ENCODE results near the gene GHRHR.

GRCh38 chr7:30980751-30981150 lies 17.0 kb downstream of the GHRHR start:
- TF ChIP-seq, protein P1, sequence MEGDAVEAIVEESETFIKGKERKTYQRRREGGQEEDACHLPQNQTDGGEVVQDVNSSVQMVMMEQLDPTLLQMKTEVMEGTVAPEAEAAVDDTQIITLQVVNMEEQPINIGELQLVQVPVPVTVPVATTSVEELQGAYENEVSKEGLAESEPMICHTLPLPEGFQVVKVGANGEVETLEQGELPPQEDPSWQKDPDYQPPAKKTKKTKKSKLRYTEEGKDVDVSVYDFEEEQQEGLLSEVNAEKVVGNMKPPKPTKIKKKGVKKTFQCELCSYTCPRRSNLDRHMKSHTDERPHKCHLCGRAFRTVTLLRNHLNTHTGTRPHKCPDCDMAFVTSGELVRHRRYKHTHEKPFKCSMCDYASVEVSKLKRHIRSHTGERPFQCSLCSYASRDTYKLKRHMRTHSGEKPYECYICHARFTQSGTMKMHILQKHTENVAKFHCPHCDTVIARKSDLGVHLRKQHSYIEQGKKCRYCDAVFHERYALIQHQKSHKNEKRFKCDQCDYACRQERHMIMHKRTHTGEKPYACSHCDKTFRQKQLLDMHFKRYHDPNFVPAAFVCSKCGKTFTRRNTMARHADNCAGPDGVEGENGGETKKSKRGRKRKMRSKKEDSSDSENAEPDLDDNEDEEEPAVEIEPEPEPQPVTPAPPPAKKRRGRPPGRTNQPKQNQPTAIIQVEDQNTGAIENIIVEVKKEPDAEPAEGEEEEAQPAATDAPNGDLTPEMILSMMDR (IDR thresholded peaks at IDR 0.05): no peak
- no peak for TF ChIP-seq POLR2A (IDR thresholded peaks at IDR 0.05)
- TF ChIP-seq POLR2AphosphoS5 (IDR thresholded peaks at IDR 0.05): no peak
- no peak for TF ChIP-seq EP300 (IDR thresholded peaks at IDR 0.05)
